H1 (cell line): ENCODE measurements around the gene NT5DC3. TPM values are rescaled to one million over a fixed set of nuclear protein-coding genes. Genes with fewer than 3 reads are reported as not detected.

Experiments used
- CTCF ChIA-PET: fragments of 300-600 bp; sonication (Branson Sonifier 250); formaldehyde crosslinking; loops from one replicate; lab custom pipeline; 2021; ENCODE audit not compliant: partially characterized antibody; lab: Charles Lee
- POLR2A ChIA-PET: fragments of 300-600 bp; sonication (Branson Sonifier 250); formaldehyde crosslinking; loops from one replicate; lab custom pipeline; 2021; ENCODE audit warnings: inconsistent platforms; ENCODE audit not compliant: partially characterized antibody; lab: Charles Lee
- DNase-seq, 2 experiments: peaks; one replicate each; pipeline versions ENCODE4 v3.0.0 to v3.0.0-alpha.2; 2010 to 2022; ENCODE audit warnings: low spot score in 2 of 2, low read depth in 1 of 2, mixed read lengths in 1 of 2
- FAIRE-seq: peaks from 2 replicates; lab custom pipeline; 2011; peaks lifted over from hg19 to GRCh38; lab: Jason Lieb, UNC
- H2AFZ ChIP-seq: 2 replicates; pipeline ENCODE4 v1.8.1; 2012; ENCODE audit warnings: low read length, inconsistent platforms
- H2AK5ac ChIP-seq: 2 replicates; pipeline ENCODE4 v1.6.1; 2013; ENCODE audit warnings: low read depth, low read length
- H2BK120ac ChIP-seq: replicated peaks from 2 replicates; pipeline ENCODE3; 2013; ENCODE audit warnings: low read depth, low read length, inconsistent platforms
- H2BK12ac ChIP-seq: 2 replicates; pipeline ENCODE4 v1.6.1; 2013; ENCODE audit warnings: low read depth, low read length
- H2BK15ac ChIP-seq: 2 replicates; pipeline ENCODE4 v1.6.1; 2013; ENCODE audit warnings: low read length
- H2BK20ac ChIP-seq: 2 replicates; pipeline ENCODE4 v1.6.1; 2013; ENCODE audit warnings: low read length
- H2BK5ac ChIP-seq: 2 replicates; pipeline ENCODE4 v1.6.1; 2013; ENCODE audit warnings: low read depth, low read length
- H3K14ac ChIP-seq: 2 replicates; pipeline ENCODE4 v1.6.1; 2013; ENCODE audit warnings: inconsistent platforms; ENCODE audit not compliant: insufficient read length
- H3K18ac ChIP-seq: 2 replicates; pipeline ENCODE4 v1.6.1; 2013; ENCODE audit warnings: low read length; ENCODE audit errors: extremely low read depth
- H3K23ac ChIP-seq: 2 replicates; pipeline ENCODE4 v1.6.1; 2013; ENCODE audit warnings: inconsistent platforms; ENCODE audit not compliant: insufficient read length
- H3K23me2 ChIP-seq: 2 replicates; pipeline ENCODE4 v1.6.1; 2013; ENCODE audit warnings: low read depth, low read length
- H3K27ac ChIP-seq: 2 replicates; pipeline ENCODE4 v1.6.1; 2011; ENCODE audit warnings: low read depth, low read length, inconsistent platforms
- H3K27me3 ChIP-seq, 4 experiments: replicated peaks in 1 of 4; 1 replicate in 1 of 4; 2 replicates in 3 of 4; pipeline versions ENCODE4 v1.6.1 to v1.8.1; 2011 to 2013; ENCODE audit warnings: low read length in 3 of 4, mild to moderate bottlenecking in 3 of 4, inconsistent platforms in 2 of 4, mixed read lengths in 2 of 4, moderate library complexity in 1 of 4; ENCODE audit not compliant: control insufficient read depth in 3 of 4, insufficient read depth in 3 of 4; ENCODE audit errors: extremely low read depth in 1 of 4
- H3K36me3 ChIP-seq, 4 experiments: 2 replicates each; pipeline versions ENCODE4 v1.6.1 to v1.8.1; 2011 to 2013; ENCODE audit warnings: mild to moderate bottlenecking in 4 of 4, low read length in 3 of 4, moderate library complexity in 2 of 4, control low read depth in 1 of 4, inconsistent platforms in 1 of 4; ENCODE audit not compliant: insufficient read depth in 4 of 4, control insufficient read depth in 2 of 4
- H3K4ac ChIP-seq: replicated peaks from 2 replicates; pipeline ENCODE3; 2013; ENCODE audit warnings: low read length, low read depth, mixed read lengths, inconsistent platforms; ENCODE audit not compliant: insufficient read length
- H3K4me1 ChIP-seq, 4 experiments: replicated peaks in 1 of 4; 1 replicate in 1 of 4; 2 replicates in 3 of 4; pipeline versions ENCODE4 v1.6.1 to v1.8.1; 2011 to 2013; ENCODE audit warnings: low read length in 3 of 4, inconsistent platforms in 2 of 4, mixed read lengths in 1 of 4; ENCODE audit not compliant: insufficient read depth in 4 of 4, control insufficient read depth in 3 of 4
- H3K4me2 ChIP-seq, 2 experiments: 2 replicates each; pipeline versions ENCODE4 v1.6.1 to v1.8.1; 2011 to 2013; ENCODE audit warnings: low read depth in 2 of 2, low read length in 2 of 2, control low read depth in 1 of 2, inconsistent platforms in 1 of 2, mild to moderate bottlenecking in 1 of 2; ENCODE audit not compliant: insufficient read depth in 1 of 2
- H3K4me3 ChIP-seq, 4 experiments: fragments of 200-600, 300-600 bp in 1 of 4; sonication (generic), shearing (Covaris generic), sonication (Bioruptor Twin) in 1 of 4; 2 replicates each; pipeline versions ENCODE4 v1.5.1 to v1.8.1; 2011 to 2016; ENCODE audit warnings: low read length in 4 of 4, low read depth in 3 of 4, control low read depth in 2 of 4, inconsistent platforms in 2 of 4, mild to moderate bottlenecking in 2 of 4, mixed read lengths in 1 of 4, moderate library complexity in 1 of 4; ENCODE audit not compliant: insufficient read depth in 2 of 4; ENCODE audit errors: extremely low read depth in 1 of 4
- H3K56ac ChIP-seq: replicated peaks from 2 replicates; pipeline ENCODE3; 2013; ENCODE audit warnings: low read depth, mild to moderate bottlenecking, mixed read lengths, low read length, inconsistent platforms; ENCODE audit not compliant: insufficient read length
- H3K79me1 ChIP-seq: 2 replicates; pipeline ENCODE4 v1.6.1; 2013; ENCODE audit warnings: low read depth, low read length, control low read depth
- H3K79me2 ChIP-seq, 2 experiments: 2 replicates each; pipeline versions ENCODE4 v1.6.1 to v1.8.1; 2012 to 2013; ENCODE audit warnings: low read length in 2 of 2, mild to moderate bottlenecking in 2 of 2, inconsistent platforms in 1 of 2; ENCODE audit not compliant: insufficient read depth in 2 of 2, control insufficient read depth in 1 of 2
- H3K9ac ChIP-seq, 4 experiments: replicated peaks in 1 of 4; 1 replicate in 1 of 4; 2 replicates in 3 of 4; pipeline versions ENCODE4 v1.6.1 to v1.8.1; 2011 to 2013; ENCODE audit warnings: low read depth in 3 of 4, low read length in 3 of 4, control low read depth in 2 of 4, mild to moderate bottlenecking in 2 of 4, moderate library complexity in 2 of 4, inconsistent platforms in 1 of 4; ENCODE audit errors: extremely low read depth in 1 of 4
- H3K9me3 ChIP-seq, 2 experiments: 2 replicates each; pipeline versions ENCODE4 v1.6.1 to v1.8.1; 2012 to 2013; ENCODE audit warnings: mild to moderate bottlenecking in 2 of 2, moderate library complexity in 2 of 2, control low read depth in 1 of 2, inconsistent platforms in 1 of 2, low read depth in 1 of 2, low read length in 1 of 2, mixed read lengths in 1 of 2; ENCODE audit not compliant: insufficient read depth in 2 of 2
- H4K20me1 ChIP-seq, 2 experiments: replicated peaks in 1 of 2; 2 replicates each; pipeline versions ENCODE3 to v1.8.1; 2011 to 2013; ENCODE audit warnings: inconsistent platforms in 2 of 2, low read length in 2 of 2, mild to moderate bottlenecking in 1 of 2; ENCODE audit not compliant: insufficient read depth in 2 of 2, control insufficient read depth in 1 of 2
- H4K5ac ChIP-seq: 2 replicates; pipeline ENCODE4 v1.6.1; 2013; ENCODE audit warnings: low read length, low read depth, mixed read lengths, inconsistent platforms; ENCODE audit not compliant: insufficient read length
- H4K8ac ChIP-seq: 2 replicates; pipeline ENCODE4 v1.8.0; 2013; ENCODE audit warnings: mild to moderate bottlenecking, moderate library complexity, low read length, inconsistent platforms; ENCODE audit not compliant: insufficient read depth; ENCODE audit errors: extremely low read depth
- H4K91ac ChIP-seq: replicated peaks from 2 replicates; pipeline ENCODE3; 2013; ENCODE audit warnings: low read length, mixed read lengths, inconsistent platforms; ENCODE audit not compliant: insufficient read length
- ASH2L ChIP-seq: fragments of 200-600, 300-600 bp; sonication (generic); IDR thresholded peaks from one replicate; pipeline ENCODE4 v1.7.1; 2017; ENCODE audit warnings: low read length
- CBX5 ChIP-seq: fragments of 300-800, 300-1000 bp; sonication (generic); IDR thresholded peaks from 2 replicates; pipeline ENCODE4 v1.7.1; 2016; ENCODE audit warnings: antibody characterized with exemption, low read length, low read depth
- CTCF ChIP-seq, 3 experiments: IDR thresholded peaks; 1 replicate in 2 of 3; 2 replicates in 1 of 3; pipeline versions ENCODE4 v1.5.1 to v1.6.1; 2011; ENCODE audit warnings: low read length in 3 of 3, mild to moderate bottlenecking in 3 of 3, inconsistent platforms in 2 of 3, low read depth in 1 of 3, moderate library complexity in 1 of 3; ENCODE audit not compliant: insufficient read depth in 1 of 3; ENCODE audit errors: control extremely low read depth in 1 of 3
- E2F6 ChIP-seq: IDR thresholded peaks from 2 replicates; pipeline ENCODE4 v1.6.1; 2012; ENCODE audit warnings: inconsistent platforms
- EZH2 ChIP-seq: fragments of 200-600 bp; sonication (generic); IDR thresholded peaks from 2 replicates; pipeline ENCODE4 v1.7.1; 2012; ENCODE audit warnings: low read depth, mild to moderate bottlenecking, moderate library complexity, low read length, inconsistent platforms; ENCODE audit not compliant: severe bottlenecking
- HDAC6 ChIP-seq: IDR thresholded peaks from one replicate; pipeline ENCODE4 v1.7.1; 2012; ENCODE audit warnings: low read depth, mild to moderate bottlenecking, inconsistent platforms, low read length, moderate library complexity
- SP2 ChIP-seq: IDR thresholded peaks from 2 replicates; pipeline ENCODE4 v1.6.1; 2012; ENCODE audit warnings: mild to moderate bottlenecking, low read length, inconsistent platforms
- TAF1 ChIP-seq: IDR thresholded peaks from 2 replicates; pipeline ENCODE4 v1.6.1; 2011; ENCODE audit warnings: mild to moderate bottlenecking, low read depth, low read length
- TCF12 ChIP-seq: IDR thresholded peaks from 2 replicates; pipeline ENCODE4 v1.6.1; 2011; ENCODE audit warnings: low read depth, mild to moderate bottlenecking, low read length
- YY1 ChIP-seq: IDR thresholded peaks from 2 replicates; pipeline ENCODE4 v1.6.1; 2011; ENCODE audit warnings: low read depth, mild to moderate bottlenecking, low read length
- WGBS, 2 experiments: shearing (Covaris generic) in 1 of 2; methylation state at CpG; one replicate each; pipeline versions ENCODE4 v1.1.6 to v1.1.7; 2013 to 2015; ENCODE audit warnings: low lambda C conversion rate in 2 of 2, mixed read lengths in 2 of 2, inconsistent platforms in 1 of 2, low coverage in 1 of 2, missing lambda C conversion rate in 1 of 2; ENCODE audit not compliant: insufficient replicate concordance in 2 of 2, insufficient coverage in 1 of 2, insufficient read length in 1 of 2; ENCODE audit errors: extremely low coverage in 1 of 2, missing lambda C conversion rate in 1 of 2; 5-methylcytosine and 5-hydroxymethylcytosine counted together
- polyA plus RNA-seq, 7 experiments: library from polyadenylated mRNA; depleted of rRNA in 3 of 7; stranded (reverse) in 5 of 7; unstranded in 2 of 7; fragments of >200 nt in 5 of 7; fragments of 200-250 nt in 2 of 7; gene quantifications; 1 replicate in 5 of 7; 2 replicates in 1 of 7; 4 replicates in 1 of 7; pipeline versions ENCODE4 v1.2.1 to v1.2.3, GENCODE V29; 2011 to 2013; ENCODE audit warnings: missing spikeins in 2 of 7, mixed read lengths in 2 of 7
- total RNA-seq: library from RNA; stranded (reverse); fragmentation: NEBNext Ultra II Directional; extraction: Animal tissue kit (Norgen Biotek cat#: 25700); gene quantifications from 2 replicates; pipeline ENCODE4 v1.2.1, GENCODE V29; 2021

The NT5DC3 gene
- total and polyA plus RNA-seq, 2 of the 8 experiments (the other 6 are each of a cell fraction or from before 2014, with no cell fraction given), result 5.4 to 14.8 TPM

GRCh38 chr12:103848143-103848542, 7.1 kb upstream of the NT5DC3 start:
- Histone ChIP-seq H3K18ac (no peak overlapping the region), H3K79me2 (no peaks in the 10 kb centered on the region), H2BK5ac (no peak overlapping the region), H3K27me3 (no peaks in the 10 kb centered on the region), H3K23ac (no peak overlapping the region), H3K4me2 (no peak overlapping the region), H2AK5ac (no peak overlapping the region), H2BK20ac (no peak overlapping the region), H2BK120ac (no peak overlapping the region), H3K27ac (no peak overlapping the region), H3K79me1 (no peaks in the 10 kb centered on the region), H3K4me1 (no peaks in the 10 kb centered on the region), H3K14ac (no peak overlapping the region), H4K8ac (no peak overlapping the region), H4K20me1 (no peaks in the 10 kb centered on the region), H2AFZ (no peak overlapping the region), H3K56ac (no peak overlapping the region), H2BK12ac (no peak overlapping the region), H2BK15ac (no peak overlapping the region), H3K36me3 (no peaks in the 10 kb centered on the region), H3K4me3 (no peak overlapping the region), H4K91ac (no peak overlapping the region), H3K9ac (no peak overlapping the region), H4K5ac (no peak overlapping the region), H3K9me3 (no peaks in the 10 kb centered on the region), H3K4ac (no peak overlapping the region), H3K23me2 (no peaks in the 10 kb centered on the region)
- 83% methylated on average over 3 of the region's 3 CpGs; no CpG with 5 or more reads in 1 of the 2 experiments for WGBS, 2 experiments
- ChIA-PET CTCF (no interaction called here), POLR2A (no interaction called here)
- no peak for FAIRE-seq
- no peak for DNase-seq
- no peak for TF ChIP-seq ASH2L
- no peak for TF ChIP-seq HDAC6
- TF ChIP-seq SP2, result no peak
- no peak for TF ChIP-seq EZH2
- no peak for TF ChIP-seq TCF12
- no peak for TF ChIP-seq TAF1
- TF ChIP-seq E2F6, result no peak
- TF ChIP-seq CBX5, result no peak
- TF ChIP-seq CTCF (IDR thresholded peaks at IDR 0.05; ENCODE audit: control extremely low read depth in 1 of 3, insufficient read depth in 1 of 3, low read depth in 1 of 3, low read length in 3 of 3), result no peak
- no peak for TF ChIP-seq YY1
